Fibroblast of mammary gland (primary cell): ENCODE measurements around the gene KLHL33.
A peak's percentile ranks its signal among the peaks of the same experiment; 100 is the strongest.

Experiments used
- DNase-seq: peaks from one replicate; pipeline ENCODE4 v3.0.0-alpha.2; 2010; ENCODE audit warnings: low read depth
- H3K4me3 ChIP-seq: 2 replicates; pipeline ENCODE4 v1.5.1; 2011; ENCODE audit warnings: low read depth, mild to moderate bottlenecking, low read length, moderate library complexity; ENCODE audit not compliant: control insufficient read depth
- TF ChIP-seq, protein P1 (sequence below): conservative IDR thresholded peaks from 2 replicates; pipeline ENCODE4 v1.5.1; 2011; ENCODE audit warnings: low read depth, low read length, inconsistent platforms; ENCODE audit not compliant: control insufficient read depth, insufficient read depth

KLHL33 gene, protein sequence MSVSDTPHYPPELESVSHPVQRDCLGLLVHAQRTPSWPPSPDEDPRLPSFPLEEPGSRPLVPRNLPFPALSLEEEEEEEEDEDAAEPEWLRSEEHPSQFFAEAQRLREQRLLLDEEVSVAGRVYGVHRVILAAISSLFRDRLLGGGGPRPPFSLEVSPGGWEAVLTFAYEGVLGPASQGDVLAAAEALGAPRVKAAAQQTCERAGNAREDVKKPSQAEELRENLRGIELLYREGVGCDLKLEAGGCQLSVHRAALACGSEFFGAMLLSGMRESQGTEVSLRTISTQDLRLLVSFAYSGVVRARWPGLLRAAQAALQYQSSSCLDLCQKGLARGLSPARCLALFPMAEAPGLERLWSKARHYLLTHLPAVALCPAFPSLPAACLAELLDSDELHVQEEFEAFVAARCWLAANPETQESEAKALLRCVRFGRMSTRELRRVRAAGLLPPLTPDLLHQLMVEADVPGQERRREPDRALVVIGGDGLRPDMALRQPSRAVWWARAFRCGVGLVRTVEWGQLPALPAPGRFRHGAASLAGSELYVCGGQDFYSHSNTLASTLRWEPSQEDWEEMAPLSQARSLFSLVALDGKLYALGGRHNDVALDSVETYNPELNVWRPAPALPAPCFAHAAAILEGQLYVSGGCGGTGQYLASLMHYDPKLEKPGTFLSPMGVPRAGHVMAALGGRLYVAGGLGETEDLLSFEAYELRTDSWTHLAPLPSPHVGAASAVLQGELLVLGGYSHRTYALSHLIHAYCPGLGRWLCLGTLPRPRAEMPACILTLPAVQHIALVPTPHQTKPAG

DNA sequence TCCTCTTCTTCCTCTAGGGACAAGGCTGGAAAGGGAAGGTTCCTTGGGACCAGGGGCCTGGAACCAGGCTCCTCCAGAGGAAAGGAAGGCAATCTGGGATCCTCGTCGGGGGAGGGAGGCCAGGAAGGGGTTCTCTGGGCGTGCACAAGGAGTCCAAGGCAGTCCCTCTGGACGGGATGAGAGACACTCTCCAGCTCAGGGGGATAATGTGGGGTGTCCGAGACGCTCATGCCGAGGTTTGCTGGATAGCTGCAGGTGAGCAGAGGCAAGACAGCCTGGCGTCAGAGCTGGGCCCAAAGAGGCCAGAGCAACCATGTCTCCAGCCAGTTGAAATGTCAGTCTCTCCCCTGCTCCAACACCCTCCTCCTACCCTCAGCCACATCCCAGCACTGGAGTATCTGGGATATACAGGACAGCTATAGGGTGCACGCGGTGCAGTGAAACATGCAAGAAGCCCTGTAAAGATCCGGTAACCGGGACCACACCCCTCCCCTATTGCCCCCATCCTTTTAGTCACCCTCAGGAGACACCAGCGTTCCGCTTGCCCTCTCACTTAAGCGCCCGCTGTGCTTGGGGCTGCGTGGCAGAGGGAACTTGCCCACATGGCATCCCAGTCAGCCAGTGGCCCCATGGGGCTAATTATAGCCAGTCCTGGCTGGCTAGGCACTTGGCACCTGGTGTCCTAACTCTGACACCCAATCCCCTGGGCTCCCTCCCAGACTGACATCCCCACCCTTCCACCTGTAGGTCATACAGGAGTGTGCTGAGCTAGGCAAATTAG, at the start of gene KLHL33:
Gene KLHL33 (minus strand): TSS at position 585 of the 781 bp plus-strand sequence. CDS start 355 bp downstream, at position 230.
- peak within 1 kb of the TSS; percentile 31 for H3K4me3 ChIP-seq
- TF ChIP-seq, protein P1, sequence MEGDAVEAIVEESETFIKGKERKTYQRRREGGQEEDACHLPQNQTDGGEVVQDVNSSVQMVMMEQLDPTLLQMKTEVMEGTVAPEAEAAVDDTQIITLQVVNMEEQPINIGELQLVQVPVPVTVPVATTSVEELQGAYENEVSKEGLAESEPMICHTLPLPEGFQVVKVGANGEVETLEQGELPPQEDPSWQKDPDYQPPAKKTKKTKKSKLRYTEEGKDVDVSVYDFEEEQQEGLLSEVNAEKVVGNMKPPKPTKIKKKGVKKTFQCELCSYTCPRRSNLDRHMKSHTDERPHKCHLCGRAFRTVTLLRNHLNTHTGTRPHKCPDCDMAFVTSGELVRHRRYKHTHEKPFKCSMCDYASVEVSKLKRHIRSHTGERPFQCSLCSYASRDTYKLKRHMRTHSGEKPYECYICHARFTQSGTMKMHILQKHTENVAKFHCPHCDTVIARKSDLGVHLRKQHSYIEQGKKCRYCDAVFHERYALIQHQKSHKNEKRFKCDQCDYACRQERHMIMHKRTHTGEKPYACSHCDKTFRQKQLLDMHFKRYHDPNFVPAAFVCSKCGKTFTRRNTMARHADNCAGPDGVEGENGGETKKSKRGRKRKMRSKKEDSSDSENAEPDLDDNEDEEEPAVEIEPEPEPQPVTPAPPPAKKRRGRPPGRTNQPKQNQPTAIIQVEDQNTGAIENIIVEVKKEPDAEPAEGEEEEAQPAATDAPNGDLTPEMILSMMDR = no peak
- DNase-seq = no peak

DNA sequence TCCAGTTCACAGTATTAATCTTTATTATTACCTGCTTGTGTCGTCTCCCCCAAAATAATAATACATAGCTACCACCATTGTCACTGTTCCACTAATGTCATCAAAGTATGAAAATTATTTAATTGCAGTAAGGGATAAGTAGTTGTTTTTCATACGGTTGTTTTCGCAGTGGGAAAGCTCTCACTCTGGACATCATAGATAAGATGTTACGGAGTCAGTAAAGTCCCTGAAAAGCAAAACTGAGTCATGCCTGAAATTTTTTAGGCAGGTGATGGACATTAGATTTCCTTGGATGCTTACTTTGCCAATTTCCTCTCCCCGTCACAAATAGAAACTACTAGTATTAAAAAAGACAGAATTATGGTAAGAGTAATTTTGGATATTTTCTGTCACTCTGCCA, 46.4 kb upstream of the KLHL33 start:
- no peak overlapping the region for H3K4me3 ChIP-seq
- DNase-seq = no peak
- TF ChIP-seq, protein P1 = no peak

DNA sequence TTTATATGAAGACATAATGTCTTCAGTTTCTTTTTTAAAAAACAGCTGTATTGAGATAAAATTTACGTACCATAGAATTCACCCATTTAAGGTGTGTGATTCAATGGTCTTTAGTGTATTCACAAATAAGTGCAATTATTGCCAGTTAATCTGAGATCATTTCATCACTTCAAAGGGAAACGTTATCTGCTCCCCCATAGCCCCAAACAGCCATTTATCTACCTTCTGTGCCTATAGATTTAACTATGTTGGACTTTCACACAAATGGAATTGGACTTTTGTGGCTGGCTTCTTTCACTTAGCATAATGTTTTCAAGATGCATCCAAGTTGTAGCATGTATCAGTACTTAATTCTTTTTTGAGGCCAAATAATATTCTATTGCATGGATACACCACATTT, 42.9 kb upstream of the KLHL33 start:
- no peak for DNase-seq
- TF ChIP-seq, protein P1 = no peak
- no peak overlapping the region for H3K4me3 ChIP-seq

DNA sequence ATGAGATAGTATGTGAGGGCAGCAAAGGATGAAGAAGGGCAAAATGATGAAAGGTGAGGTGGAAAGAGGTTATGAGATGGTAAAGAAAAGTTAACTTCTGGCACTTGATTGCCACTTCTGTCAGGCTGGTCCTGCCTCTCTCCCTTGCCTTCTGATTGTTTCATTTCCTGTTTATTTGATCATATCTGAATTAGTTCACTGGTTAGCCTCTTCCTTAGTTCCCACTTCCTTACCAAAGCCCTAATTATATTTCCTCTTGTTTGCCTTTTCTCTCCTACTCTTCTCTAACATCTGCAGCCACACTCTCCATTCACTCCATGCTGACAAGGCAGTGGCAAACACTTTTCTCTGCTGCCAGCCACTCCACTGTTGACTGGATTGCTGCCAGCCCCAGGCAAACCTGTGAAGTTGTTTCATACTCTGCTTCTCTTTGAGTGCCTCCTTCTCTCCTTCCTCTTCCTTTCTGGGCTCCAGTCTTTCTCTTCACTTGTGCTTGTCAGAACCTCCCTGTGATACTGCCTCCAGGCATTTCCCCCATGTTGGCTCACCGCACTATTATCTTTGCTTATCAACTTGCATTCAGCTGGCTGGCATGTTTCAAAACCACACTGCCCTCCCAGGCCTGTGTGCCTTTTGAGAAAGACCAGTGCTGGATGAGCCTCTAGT, 41.4 kb upstream of the KLHL33 start:
- no peak for DNase-seq
- TF ChIP-seq, protein P1 = no peak
- no peak overlapping the region for H3K4me3 ChIP-seq

DNA sequence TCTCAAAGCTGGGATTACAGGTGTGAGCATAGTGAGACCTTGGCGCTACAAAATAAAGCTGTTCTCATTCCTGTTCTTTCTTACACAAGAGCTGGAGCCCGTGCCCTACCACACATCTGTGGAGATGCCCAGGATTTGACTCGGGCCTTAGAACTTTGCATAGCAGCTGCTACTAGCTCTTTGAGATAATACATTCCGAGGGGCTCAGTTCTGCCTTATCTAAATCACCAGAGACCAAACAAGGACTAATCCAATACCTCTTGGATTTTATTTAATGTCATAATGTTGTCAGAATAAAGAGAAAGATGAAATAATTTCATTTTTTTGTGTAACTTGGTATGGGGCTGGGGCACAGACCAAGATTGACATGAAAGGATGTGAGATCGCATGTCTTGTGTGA, 40.8 kb upstream of the KLHL33 start:
- TF ChIP-seq, protein P1 = no peak
- no peak overlapping the region for H3K4me3 ChIP-seq
- DNase-seq = no peak

DNA sequence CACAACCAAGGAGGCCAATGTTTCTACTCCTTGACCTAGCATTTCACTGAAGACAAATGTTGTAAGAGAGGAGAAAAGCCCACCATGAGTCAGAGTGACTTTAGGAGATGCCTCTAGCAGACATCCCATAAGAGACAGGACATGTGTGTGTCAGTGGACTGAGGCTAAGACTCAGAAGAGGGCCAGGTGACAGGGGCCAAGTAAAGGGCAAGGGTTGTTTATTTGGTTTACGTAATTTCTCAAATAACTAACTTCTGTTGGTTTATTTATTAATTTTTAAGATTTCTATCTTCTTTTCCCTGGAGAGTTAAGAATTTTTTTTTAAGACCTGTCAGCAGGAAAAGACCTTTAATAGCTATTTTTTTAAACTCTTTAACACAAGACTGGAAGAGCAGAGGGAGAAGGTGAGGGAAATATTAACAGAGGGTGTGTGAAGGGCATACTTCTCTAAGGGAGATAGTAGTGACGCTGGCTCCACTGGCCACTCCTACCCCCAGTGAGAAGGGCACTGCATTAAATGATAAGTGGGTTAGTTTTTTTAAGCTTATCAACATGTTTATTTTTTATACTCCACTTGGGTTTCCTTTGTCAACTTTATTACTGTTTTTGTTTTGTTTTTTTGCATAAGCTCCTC, 36.7 kb upstream of the KLHL33 start:
- H3K4me3 ChIP-seq = no peak overlapping the region
- DNase-seq = no peak
- TF ChIP-seq, protein P1 = no peak
